Fibroblast of mammary gland (primary cell): ENCODE results near the gene KLK8.

ENCODE experiments used
- DNase-seq: peaks from one replicate; pipeline ENCODE4 v3.0.0-alpha.2; 2010; ENCODE audit warnings: low read depth
- H3K4me3 ChIP-seq: 2 replicates; pipeline ENCODE4 v1.5.1; 2011; ENCODE audit warnings: low read depth, mild to moderate bottlenecking, low read length, moderate library complexity; ENCODE audit not compliant: control insufficient read depth
- CTCF ChIP-seq: conservative IDR thresholded peaks from 2 replicates; pipeline ENCODE4 v1.5.1; 2011; ENCODE audit warnings: low read depth, low read length, inconsistent platforms; ENCODE audit not compliant: control insufficient read depth, insufficient read depth

KLK8 gene

DNA sequence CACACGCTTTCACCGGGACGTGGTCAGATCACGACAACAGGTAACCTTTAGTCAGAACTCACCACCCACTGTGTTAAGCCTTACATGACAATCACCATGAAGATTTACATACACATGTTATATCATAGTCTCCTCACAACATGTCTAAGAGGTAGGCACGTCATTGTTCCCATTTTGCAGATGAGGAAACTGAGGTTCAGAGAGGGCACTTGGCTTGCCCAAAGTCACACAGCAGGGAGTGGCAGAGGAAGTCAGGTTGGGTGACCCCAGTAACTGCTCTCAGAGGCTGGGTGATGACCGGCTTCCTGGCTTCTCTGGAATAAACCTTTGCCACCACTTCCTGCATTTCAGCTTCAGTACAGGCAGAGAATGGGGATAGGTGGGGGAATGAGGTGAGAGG lies 12.8 kb upstream of the KLK8 start:
- no peak for DNase-seq
- no peak for TF ChIP-seq CTCF
- no peak overlapping the region for H3K4me3 ChIP-seq

DNA sequence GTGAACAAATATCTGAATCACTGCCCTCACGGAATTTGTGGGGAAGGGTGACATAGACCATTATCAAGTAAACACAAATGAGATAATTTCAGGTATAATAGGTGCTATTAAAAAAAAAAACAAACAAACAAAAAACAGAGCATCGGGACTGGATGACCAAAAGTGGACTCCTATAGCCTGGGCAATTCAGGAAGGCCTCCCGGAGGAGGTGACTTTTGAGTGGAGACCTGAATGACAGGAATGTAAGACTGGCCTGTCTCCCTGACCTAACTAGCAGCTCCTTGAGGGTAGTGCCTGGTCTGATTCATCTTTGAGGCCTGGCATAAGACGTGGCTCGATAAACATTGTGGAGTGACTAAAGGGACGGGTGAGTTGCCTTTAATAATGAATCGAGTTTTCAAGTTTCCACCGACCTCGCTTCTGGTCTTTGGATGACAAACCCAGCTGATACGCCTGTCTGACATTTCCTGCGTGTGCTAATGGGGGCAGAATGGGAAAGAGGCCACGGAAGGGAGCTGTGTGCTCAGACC lies 11.3 kb upstream of the KLK8 start:
- no peak for TF ChIP-seq CTCF

GRCh38 chr19:51010066-51010795 lies 8.8 kb upstream of the KLK8 start:
- TF ChIP-seq CTCF = no peak
- no peak overlapping the region for H3K4me3 ChIP-seq
- DNase-seq = no peak

More for the DNA sequence above, 11.3 kb upstream of the KLK8 start:
- no peak for DNase-seq
- no peak overlapping the region for H3K4me3 ChIP-seq

- no peak for DNase-seq
- H3K4me3 ChIP-seq = no peak overlapping the region
- TF ChIP-seq CTCF = no peak
These were observed 7.9 kb upstream of the KLK8 start for GRCh38 chr19:51009061-51009891.

DNA sequence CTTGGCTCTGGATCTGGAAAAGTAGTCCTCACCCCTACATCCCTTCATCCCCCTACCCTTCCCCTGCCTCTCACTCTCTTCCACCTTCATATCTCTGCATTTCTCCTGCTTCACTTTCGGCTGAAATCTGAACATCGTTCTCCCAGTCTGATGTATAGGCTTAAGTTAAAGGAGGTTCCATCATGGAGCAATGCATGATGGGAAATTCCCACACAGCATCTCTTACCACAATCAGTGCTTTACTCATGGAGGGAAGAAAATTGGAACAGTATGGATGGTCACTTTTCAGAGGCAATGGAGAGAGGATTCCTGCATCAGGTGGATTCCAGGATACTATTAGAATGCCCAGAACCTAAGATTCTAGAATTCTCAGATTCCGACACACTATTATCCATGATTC lies 6.1 kb upstream of the KLK8 start:
- DNase-seq = no peak
- no peak overlapping the region for H3K4me3 ChIP-seq
- no peak for TF ChIP-seq CTCF

GRCh38 chr19:51006406-51006805 lies 5.0 kb upstream of the KLK8 start:
- no peak for TF ChIP-seq CTCF
- no peak overlapping the region for H3K4me3 ChIP-seq
- no peak for DNase-seq
